Measurements from ENCODE around the gene GKN1. TPM values are rescaled to one million over a fixed set of nuclear protein-coding genes. Genes with fewer than 3 reads are reported as not detected.

GKN1 gene
- total RNA-seq, 2 experiments from 2014 or later = not detected

- TF ChIP-seq CTCF (IDR thresholded peaks at IDR 0.05) = no peak
- Mint-ChIP-seq H3K4me1 (ENCODE audit: low read depth) (no peaks in the 10 kb centered on the region), H3K36me3 (ENCODE audit: low read depth) (no peaks in the 10 kb centered on the region), H3K9me3 (no peaks in the 10 kb centered on the region), H3K4me3 (no peak overlapping the region), H3K27me3 (peaks cover 18% of the 10 kb centered on the region), H3K27ac (no peak overlapping the region)
- no peak for DNase-seq
- intact Hi-C loops (cut with micrococcal nuclease) = no loop called here
- ChIA-PET CTCF (no interaction called here), POLR2A (no interaction called here)
- no peak for ATAC-seq
Measured at GRCh38 chr2:68994864-68995263, 20.4 kb downstream of the GKN1 start.

GRCh38 chr2:68995916-68996315 is 21.5 kb downstream of the GKN1 start:
- Mint-ChIP-seq H3K27me3 (peaks cover 19% of the 10 kb centered on the region), H3K9me3 (no peaks in the 10 kb centered on the region), H3K36me3 (ENCODE audit: low read depth) (no peaks in the 10 kb centered on the region), H3K4me1 (ENCODE audit: low read depth) (no peaks in the 10 kb centered on the region), H3K27ac (no peak overlapping the region), H3K4me3 (no peak overlapping the region)
- TF ChIP-seq CTCF (IDR thresholded peaks at IDR 0.05) = no peak
- ATAC-seq (no peak), DNase-seq (no peak)
- ChIA-PET CTCF (no interaction called here), POLR2A (interaction anchor here (0.8 kb wide), 1 partner anchor 165 kb away, joined by 3 read pairs; no protein-coding TSS in a partner anchor)
- intact Hi-C loops (cut with micrococcal nuclease) = no loop called here

- Mint-ChIP-seq H3K27ac (no peak overlapping the region), H3K36me3 (ENCODE audit: low read depth) (no peaks in the 10 kb centered on the region), H3K9me3 (no peaks in the 10 kb centered on the region), H3K27me3 (peaks cover 22% of the 10 kb centered on the region), H3K4me3 (no peak overlapping the region), H3K4me1 (ENCODE audit: low read depth) (no peaks in the 10 kb centered on the region)
- intact Hi-C loops (cut with micrococcal nuclease) = no loop called here
- TF ChIP-seq CTCF (IDR thresholded peaks at IDR 0.05) = no peak
- CTCF ChIA-PET = interaction anchor here (1.1 to 1.2 kb wide), 2 partner anchors 54 to 72 kb away, joined by 4 to 5 read pairs; no protein-coding TSS in a partner anchor
- no peak for ATAC-seq
- no peak for DNase-seq
- POLR2A ChIA-PET = no interaction called here
Measured at GRCh38 chr2:68997401-68997800, 23.0 kb downstream of the GKN1 start.

GRCh38 chr2:69001879-69002278 is 27.4 kb downstream of the GKN1 start:
- no peak for TF ChIP-seq CTCF (IDR thresholded peaks at IDR 0.05)
- CTCF ChIA-PET = interaction anchor here (2.9 kb wide), 1 partner anchor 59 kb away, joined by 13 read pairs; no protein-coding TSS in a partner anchor
- ATAC-seq (no peak), DNase-seq (no peak)
- H3K4me1 Mint-ChIP-seq (ENCODE audit: low read depth) = no peaks in the 10 kb centered on the region
- no peak overlapping the region for H3K27ac Mint-ChIP-seq
- peaks cover 27% of the 10 kb centered on the region for H3K27me3 Mint-ChIP-seq
- H3K4me3 Mint-ChIP-seq = no peak overlapping the region
- intact Hi-C loops (cut with micrococcal nuclease) = no loop called here
- H3K9me3 Mint-ChIP-seq = no peaks in the 10 kb centered on the region
- no peaks in the 10 kb centered on the region for H3K36me3 Mint-ChIP-seq (ENCODE audit: low read depth)
- POLR2A ChIA-PET = no interaction called here

GRCh38 chr2:69003731-69004130 is 29.3 kb downstream of the GKN1 start:
- H3K27ac Mint-ChIP-seq = no peak overlapping the region
- no peak for ATAC-seq
- no peak for TF ChIP-seq CTCF (IDR thresholded peaks at IDR 0.05)
- no peak for DNase-seq
- ChIA-PET CTCF (interaction anchor here (0.7 kb wide), 1 partner anchor 252 kb away, joined by 3 read pairs; no protein-coding TSS in a partner anchor), POLR2A (no interaction called here)
- no peaks in the 10 kb centered on the region for H3K36me3 Mint-ChIP-seq (ENCODE audit: low read depth)
- intact Hi-C loops (cut with micrococcal nuclease) = no loop called here
- H3K4me3 Mint-ChIP-seq = no peak overlapping the region
- H3K27me3 Mint-ChIP-seq = peaks cover 34% of the 10 kb centered on the region
- H3K4me1 Mint-ChIP-seq (ENCODE audit: low read depth) = no peaks in the 10 kb centered on the region
- H3K9me3 Mint-ChIP-seq = no peaks in the 10 kb centered on the region
